GM19463 (cell line): Measurements from ENCODE around the gene CHURC1.

ENCODE experiments used
- ATAC-seq: cut with Tn5 transposase; IDR thresholded peaks from one replicate; pipeline ENCODE4 v1.9.1; 2021; ENCODE audit warnings: mild to moderate bottlenecking, moderate library complexity; ENCODE audit not compliant: unreplicated experiment

The CHURC1 gene

GRCh38 chr14:64983439-64984310 is 69.4 kb downstream of the CHURC1 start:
- ATAC-seq, result no peak
